HG02884 (cell line): ENCODE data around the gene VPS33A.
"Not testable (repeated sequence)": the region's sequence is repeated elsewhere in the genome, so short reads cannot be mapped to it uniquely, and the experiment has no call there.

Experiments
- ATAC-seq: cut with Tn5 transposase; IDR thresholded peaks from one replicate; pipeline ENCODE4 v1.9.1; 2021; ENCODE audit warnings: mild to moderate bottlenecking, moderate library complexity; ENCODE audit not compliant: unreplicated experiment

VPS33A gene

DNA sequence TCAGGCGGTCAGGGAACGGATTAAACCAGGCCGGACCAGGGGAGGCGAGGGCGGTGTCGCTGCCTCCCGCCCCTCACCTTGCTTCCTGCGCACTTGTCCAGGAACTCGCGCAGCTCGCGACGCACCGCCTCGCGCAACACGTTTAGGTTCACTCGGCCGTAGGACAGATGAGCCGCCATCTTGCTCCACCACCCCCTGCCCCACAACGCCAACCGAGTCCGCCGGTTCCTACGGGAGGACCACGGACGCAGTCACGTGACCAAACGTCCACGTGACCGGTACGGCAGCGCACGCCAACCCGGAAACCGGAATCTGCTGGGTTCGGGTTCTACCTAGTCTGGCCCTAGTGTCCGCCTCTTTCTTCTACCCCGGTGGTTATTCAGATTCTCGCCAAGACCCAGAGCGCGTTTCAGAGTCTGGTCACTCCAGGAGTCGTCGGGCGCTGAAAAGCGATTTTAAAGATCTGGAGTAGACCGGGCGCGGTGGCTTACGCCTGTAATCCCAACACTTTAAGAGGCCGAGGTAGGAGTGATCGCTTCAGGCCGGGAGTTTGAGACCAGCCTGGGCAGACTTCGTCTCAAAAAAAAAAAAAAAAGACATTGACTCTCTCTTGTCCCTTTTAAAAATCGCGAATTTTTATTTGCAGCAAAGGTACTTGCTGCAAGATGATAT lies at the start of gene VPS33A:
TSS of gene VPS33A (minus strand) at position 265 of the 672 bp plus-strand sequence. CDS start at position 179, 86 bp downstream.
- ATAC-seq, result peak; percentile 85

DNA sequence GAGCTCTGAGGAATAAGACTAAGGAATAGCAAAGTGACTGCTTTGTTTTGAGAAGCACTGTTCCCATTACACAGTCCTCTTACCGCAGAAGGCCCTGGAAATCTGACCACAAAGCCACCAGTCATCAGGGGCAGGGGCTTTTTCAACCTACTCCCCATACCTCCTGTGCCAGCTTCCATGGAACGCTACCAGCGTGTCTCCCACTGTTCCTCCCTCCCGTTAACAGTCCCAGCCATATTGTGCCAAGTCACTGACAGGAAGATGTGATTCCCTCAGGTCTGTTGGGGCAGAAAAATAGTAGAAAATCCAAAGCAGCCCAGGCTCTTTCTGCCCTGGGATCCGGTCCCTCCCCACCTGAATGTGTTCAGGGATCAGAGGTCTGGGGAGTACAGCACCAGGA lies 46.6 kb upstream of the VPS33A start:
- ATAC-seq, result no peak

DNA sequence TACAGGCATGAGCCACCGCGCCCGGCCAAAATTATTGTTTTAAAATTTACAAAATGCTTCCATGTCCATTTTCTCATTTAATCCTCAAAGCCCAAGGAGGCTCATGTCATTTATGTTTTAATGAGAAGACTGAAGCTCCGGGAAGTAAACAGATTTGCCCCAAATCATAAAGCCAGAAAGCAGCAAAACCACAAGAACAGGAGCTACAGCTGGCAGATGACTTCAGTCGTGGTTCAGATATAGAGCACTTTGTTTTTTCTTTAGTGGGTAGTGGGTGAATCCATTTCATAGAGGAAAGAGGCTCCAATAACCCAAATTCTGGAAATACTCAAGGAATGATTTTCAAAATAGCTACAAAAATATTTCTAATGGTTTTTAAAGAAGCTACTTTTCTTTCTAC lies 45.4 kb upstream of the VPS33A start:
- ATAC-seq, result no peak

DNA sequence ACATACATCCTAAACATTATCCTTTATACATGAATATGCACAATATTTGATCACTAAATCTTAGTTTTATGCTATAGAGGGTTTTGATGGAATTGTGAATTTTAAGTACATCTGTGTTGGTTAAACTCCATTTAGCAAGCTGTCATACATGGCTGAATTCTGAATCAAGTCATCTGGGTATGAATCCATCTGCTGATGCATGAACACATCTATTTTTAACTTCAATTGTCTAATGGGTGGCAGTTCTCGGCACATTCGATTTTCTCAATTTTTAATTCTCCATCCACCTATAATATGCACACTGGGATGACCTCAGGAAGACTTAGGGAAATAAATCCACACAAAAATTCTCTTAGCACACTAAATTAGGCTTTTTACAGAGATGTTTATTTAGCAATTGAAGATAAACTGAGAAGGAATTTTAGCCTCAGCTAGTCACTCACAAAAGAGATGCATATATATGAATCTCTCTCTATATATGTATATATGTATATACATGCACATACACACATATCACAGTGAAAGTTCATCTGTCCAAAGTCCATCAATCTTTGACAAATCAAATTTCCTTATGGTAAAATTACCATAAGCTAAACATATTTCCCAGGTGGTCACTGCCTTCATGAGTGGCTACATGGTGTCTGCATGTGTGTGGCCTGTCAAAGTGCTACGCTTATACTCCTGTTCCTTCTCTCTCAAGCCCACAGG lies 44.5 kb upstream of the VPS33A start:
- no peak for ATAC-seq

DNA sequence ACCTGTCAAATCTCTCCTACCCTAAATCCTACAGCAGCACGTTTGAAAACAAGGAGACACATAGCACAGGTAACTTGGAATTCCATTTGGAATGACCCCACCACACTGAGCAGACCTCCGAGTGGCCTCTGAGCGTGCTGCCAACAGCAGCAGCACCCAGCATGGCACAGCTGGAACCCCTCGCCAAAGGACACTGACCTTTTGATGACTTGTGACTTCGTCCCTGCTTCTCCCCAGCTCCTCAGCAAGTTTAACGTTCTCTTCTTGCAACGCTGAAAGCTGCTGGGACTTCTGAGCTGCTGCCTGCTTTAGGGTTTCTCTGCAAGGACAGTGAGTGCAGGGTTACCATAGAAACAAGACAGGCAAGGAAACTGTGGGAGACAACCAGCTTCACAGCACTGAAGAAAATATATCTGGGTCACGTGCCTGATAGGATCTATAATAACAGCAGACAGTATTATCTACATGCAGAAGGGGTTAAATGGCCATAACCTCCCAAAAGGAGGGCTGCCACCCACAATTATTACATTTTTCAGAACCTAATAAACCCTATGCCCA lies 43.3 kb upstream of the VPS33A start:
- no peak for ATAC-seq

DNA sequence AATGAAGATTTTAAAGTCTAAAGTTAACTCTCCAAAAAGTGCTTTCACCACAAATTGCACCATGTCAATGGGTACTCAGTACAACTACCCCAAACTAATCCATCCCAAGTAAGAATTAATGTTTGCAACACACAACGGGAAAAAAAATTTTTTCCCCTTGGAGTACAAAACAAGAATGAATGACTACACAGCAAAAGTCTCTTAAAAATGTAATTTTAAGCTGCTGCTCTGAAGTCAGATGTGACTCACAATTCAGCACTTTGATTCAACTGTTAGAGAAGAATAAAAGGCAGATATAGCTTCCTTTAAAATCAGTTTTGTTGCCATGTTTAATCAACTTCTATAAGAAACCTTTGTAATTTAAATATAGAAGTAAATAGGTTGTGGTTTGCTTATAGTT lies 42.5 kb upstream of the VPS33A start:
- ATAC-seq, result no peak

DNA sequence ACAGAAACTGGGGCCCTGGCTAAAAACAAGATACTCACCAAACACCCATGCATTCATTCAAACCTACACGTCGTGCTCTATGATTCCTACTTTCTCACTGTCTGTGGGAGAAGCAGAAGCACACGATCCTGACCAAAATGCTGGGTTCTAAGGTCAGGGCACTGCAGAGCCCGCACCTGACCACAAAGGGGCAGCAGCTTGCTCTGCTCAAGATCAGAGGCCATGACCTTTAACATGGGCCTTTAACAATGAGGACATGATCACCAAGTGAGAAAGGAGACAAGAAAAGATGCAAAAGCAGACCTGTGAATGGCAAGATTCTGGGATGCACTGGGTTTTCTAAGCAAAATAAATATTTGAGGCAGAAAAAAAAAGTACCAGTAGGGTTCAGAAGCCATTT lies 40.1 kb upstream of the VPS33A start:
- no peak for ATAC-seq

DNA sequence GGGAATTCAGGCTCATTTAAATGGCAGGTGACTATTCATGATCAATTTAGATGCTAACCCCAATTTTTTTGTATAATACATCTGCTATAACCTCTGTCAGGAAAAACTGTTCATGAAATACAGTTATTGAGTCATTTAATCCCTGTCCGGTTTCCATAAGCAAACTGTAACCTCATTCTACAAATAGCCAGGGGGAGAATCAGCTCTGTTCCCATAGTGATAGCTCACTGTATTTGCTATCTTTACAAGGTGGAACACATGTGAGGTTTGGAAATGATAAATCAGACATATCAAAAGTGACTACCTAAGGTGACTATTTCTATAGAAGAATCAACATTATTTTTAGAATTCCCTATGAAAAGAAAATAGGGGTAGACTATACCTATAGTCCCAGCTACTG lies 38.6 kb upstream of the VPS33A start:
- no peak for ATAC-seq

DNA sequence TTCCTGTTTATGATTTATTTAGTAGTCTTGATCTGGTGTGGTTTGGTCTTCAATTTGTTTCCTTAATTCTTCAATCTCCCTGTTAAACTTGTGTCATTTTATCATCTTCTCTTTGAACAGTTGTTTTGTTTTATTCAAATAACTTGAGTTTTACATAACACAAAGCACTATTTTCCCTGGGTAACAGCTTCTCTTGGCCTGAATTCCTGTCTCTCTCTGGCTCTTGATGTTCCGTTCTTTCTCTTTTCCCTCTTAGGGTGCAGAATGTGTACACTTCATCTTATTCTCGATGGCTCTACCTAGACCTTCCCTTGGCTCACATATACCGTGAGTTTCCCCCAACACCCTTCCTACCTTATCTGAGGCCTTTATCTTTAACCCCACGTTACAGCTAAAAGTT lies 36.8 kb upstream of the VPS33A start:
- ATAC-seq, result no peak

DNA sequence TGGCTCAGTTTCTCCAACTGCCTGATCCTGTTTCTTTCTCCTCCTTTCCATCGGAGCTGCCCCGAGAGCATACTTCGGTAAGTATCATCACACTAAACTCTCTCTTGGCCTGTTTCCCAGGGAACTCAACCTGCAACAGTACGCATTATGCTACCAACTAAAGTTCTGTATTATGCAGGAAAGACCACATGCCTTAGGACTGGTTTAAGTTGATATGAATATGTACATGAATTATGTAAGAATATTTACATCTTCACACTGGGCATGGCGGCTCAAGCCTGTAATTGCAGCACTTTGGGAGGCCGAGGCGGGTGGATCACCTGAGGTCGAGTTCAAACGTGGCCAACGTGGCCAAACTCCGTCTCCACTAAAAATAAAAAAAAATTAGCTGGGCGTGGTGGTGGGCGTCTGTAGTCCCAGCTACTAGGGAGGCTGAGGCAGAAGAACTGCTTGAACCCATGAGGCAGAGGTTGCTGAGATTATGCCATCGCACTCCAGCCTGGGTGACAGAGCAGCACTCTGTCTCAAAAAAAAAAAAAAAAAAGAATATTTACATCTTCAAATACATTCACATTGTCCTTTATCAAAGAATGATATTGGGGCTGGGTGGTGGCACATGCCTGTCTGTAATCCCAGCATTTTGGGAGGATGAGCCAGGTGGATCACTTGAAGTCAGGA lies 31.9 kb upstream of the VPS33A start:
- no peak for ATAC-seq

DNA sequence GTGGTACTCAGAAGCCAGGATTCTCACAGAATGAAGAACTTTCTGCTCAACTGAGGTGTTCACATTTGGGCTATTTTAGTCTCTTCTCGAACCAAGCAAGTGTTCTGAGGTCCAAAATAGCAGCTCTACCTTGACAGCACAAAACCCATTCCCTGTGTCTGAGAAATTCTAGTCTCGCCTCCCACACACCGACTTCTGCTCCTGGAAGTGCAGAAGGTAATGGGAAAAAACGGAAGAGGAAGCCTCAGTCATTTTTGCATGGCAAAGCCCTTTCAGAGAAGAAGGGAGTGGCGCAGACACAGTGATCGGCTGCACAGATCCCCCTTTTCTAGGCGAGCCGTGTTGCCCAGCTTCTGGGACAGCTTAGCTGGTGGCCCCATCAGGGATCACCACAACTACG lies 31.2 kb upstream of the VPS33A start:
- ATAC-seq, result no peak

DNA sequence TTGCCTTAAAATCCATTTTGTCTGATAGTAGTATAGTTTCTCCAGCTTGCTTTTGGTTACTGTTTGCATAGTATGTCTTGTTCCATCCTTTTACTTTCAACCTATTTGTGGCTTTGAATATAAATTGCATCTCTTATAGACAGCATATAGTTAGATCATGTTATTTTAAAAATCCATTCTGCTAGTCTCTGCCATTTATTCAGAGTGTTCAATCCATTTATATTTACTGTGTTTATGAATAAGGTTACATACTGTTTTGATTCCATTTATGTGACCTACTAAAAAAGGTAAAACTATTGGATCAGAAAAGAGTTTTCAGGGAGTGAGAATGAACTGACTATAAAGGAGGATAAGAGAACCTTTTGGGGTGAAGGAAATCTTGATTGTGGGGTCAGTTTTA lies 29.6 kb upstream of the VPS33A start:
- no peak for ATAC-seq

DNA sequence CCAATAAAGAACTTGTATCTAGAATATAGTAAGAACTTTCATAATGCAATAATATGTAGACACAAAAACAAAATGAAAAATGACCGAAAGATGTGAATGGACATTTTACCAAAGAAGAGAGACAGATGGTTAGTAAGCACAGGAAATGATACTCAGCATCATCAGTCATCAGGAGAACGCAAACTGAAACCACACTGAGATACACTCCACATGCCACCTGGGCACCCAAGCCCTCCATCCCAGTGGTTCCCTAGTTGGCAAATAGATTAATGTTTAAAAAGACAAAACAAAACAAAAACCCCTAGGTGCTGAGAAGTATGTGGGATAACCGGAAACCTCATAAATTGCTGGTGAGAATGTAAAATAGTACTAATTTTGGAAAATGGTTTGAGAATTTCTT lies 26.8 kb upstream of the VPS33A start:
- ATAC-seq, result no peak

DNA sequence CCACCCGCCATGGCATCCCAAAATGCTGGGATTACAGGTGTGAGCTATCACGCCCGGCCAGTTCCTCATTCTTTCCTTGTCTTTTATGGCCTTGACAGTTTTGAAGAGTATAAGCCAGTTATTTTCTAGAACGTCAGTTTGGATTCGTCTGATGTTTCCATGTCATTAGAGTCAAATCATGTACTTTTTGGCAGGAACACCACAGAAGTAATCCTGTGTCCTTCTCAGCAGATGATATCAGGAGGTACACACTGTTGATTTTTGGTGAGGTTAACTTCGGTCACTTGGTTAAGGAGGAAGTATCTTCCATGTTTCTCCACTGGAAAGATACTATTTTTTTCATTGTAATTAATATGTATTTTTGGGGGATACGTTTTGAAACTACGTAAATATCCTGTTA lies 25.1 kb upstream of the VPS33A start:
- ATAC-seq, result no peak

DNA sequence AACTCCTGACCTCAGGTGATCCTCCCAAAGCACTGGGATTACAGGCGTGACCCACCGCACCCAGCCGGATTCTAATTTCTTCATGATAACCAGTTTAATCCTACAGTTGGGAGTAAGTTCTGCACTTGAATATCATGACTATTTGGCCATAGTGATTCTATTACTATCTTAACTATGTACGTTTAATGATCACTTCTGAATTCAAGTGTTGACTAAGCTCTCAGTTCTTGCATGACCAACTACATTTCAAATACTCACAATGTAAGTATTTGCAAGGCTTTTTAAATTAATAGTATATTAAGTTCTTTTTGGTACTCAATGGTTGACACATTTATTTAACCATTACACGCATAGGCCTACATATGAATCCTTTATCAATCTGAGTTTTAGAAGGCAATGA lies 17.4 kb upstream of the VPS33A start:
- ATAC-seq, result no peak

DNA sequence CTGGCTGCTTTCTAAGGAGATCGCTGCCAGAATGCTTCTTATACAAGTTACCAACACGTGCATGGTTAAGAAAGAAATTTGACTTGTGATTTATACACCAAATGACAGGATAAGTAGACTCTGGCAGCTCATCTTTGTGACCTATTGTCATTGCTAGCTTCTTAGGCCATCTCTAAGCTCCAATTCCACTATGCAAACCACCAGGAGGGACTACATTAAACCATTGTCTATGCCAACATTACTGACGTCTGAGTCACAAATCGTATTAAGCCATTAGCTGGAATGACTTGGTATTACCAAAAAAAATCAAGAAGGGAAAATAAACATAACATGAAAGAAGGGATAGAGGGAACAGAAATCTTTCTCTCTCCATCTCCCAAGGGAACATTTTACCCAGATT lies 15.8 kb upstream of the VPS33A start:
- ATAC-seq, result no peak

DNA sequence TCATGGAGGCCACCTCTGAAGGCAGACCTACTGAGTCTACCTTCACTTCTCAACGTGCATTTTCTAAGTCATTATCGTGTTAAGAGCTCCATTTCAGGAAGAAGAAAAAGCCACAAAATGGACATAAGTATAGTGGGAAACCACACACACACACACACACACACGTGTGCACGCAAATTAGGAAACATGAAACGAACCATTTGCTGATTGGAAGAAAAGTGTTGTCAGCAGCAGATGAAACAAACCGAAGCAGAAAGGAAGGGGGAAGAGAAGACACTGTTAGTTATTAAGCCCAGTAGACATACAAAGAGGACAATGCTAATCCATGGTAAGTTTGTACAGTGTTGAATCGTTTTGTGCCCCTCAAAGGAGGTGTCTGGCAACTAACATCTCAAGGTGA lies 9.9 kb upstream of the VPS33A start:
- ATAC-seq, result no peak

DNA sequence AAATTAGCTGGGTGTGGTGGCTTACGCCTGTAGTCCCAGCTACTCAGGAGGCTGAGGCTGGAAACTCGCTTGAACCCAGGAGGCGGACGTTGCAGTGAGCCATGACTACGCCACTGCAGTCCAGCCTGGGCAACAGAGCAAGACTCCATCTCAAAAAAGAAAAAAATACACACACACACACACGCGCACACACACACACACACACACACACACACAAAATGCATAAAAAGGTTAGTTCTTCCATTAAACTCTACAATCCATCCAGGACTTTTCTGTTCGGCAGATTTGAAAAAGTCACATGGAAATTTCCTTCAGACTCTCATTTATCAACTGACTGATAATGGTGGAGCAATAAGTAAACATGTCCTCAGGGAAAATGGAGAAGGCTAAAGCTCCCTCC lies 9.2 kb upstream of the VPS33A start:
- no peak for ATAC-seq

DNA sequence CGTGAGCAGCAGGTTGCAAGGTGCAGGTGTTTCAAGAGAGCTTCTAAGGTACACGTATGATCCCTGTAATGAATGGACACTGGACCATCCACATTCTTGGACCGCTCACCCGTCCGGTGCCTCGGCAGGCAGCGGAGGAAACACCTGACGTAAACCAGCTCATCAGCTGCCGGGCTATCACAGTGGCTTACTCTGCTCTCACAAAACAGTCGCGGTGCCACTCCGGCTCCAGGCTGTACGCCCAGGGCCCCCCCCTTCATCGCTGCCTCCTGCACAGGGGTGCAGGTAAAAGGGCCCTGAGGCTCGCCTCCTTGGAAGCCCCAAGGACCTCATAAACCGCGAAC lies 436 bp downstream of the VPS33A start:
- no peak for ATAC-seq

DNA sequence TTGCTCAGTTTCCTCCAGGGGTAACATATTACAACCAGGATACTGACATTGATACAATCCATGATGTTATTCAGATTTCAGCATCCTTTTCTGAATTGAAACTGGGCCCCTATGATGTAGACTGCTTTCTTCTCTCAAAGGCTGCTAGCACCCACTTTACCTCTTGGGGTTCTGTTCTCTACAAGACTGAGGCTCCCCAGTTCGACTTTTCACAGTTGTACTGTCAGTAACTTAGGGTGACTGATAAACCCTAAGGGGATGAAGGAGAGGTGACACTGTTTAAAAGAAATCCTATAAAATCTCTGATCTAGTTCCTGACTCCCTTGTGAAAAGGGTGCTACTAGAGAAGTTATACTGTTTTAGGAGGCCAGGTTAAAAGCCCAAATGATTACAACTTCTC lies 818 bp downstream of the VPS33A start:
- no peak for ATAC-seq

DNA sequence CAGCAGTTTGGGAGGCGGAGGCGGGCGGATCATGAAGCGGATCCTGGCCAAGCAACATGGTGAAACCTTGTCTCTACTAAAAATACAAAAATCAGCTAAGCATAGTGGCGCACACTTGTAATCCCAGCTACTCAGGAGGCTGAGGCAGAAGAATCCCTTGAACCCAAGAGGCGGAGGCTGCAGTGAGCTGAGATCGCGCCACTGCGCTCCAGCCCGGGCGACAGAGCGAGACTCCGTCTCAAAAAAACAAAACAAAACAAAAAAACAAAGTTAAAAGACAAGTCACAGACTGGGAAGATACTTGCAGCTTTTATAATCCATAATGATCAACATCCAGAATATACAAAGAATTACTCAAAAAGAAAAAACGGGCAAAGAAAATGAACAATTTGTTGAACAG lies 5.6 kb downstream of the VPS33A start:
- not testable (repeated sequence) for ATAC-seq

DNA sequence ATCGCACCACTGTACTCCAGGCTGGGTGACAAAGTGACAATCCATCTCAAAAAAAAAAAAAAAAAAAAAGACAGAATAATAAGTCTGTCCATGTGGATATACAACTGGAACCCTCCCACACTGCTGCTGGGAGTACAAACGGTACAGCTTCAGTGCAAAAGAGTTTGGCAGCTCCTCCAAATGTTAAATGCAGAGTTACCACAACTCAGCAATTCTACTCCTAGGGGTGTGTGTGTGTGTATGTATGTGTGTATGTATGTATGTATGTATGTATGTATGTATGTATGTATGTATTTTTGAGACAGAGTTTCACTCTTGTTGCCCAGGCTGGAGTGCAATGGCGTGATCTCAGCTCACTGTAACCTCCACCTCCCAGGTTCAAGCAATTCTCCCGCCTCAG lies 7.4 kb downstream of the VPS33A start:
- not testable (repeated sequence) for ATAC-seq
